ENCODE data around the gene FGD4.

DNA sequence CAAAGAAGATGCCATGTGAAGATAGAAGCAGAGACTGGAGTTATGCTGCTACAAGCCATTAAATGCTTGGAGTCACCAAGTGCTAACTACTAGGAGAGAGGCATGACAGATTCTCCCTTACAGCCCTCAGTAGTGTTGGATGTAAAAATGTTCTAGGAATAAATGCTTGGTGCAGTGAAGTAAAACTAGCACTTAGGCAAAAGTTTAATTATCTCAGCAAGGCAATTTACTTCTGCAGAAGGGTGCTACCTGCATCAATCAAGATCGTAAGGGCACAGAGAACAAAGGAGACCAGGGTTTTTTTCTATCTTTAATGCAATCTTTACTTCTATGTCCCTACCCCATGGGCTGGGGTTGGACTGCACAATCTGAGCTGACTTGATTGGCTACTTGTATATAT, 270.2 kb downstream of the FGD4 start:
- no peak for TF ChIP-seq ZNF780A (CRISPR knock-in tag; IDR thresholded peaks at IDR 0.05)
- TF ChIP-seq, protein P1, sequence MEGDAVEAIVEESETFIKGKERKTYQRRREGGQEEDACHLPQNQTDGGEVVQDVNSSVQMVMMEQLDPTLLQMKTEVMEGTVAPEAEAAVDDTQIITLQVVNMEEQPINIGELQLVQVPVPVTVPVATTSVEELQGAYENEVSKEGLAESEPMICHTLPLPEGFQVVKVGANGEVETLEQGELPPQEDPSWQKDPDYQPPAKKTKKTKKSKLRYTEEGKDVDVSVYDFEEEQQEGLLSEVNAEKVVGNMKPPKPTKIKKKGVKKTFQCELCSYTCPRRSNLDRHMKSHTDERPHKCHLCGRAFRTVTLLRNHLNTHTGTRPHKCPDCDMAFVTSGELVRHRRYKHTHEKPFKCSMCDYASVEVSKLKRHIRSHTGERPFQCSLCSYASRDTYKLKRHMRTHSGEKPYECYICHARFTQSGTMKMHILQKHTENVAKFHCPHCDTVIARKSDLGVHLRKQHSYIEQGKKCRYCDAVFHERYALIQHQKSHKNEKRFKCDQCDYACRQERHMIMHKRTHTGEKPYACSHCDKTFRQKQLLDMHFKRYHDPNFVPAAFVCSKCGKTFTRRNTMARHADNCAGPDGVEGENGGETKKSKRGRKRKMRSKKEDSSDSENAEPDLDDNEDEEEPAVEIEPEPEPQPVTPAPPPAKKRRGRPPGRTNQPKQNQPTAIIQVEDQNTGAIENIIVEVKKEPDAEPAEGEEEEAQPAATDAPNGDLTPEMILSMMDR (IDR thresholded peaks at IDR 0.05 in 2 of 3, conservative IDR thresholded peaks at IDR 0.05 in 1 of 3; ENCODE audit: insufficient read depth in 2 of 3, low read depth in 1 of 3, low read length in 3 of 3), result no peak
- no peak for TF ChIP-seq EZH2 (IDR thresholded peaks at IDR 0.05; ENCODE audit: borderline replicate concordance, low read depth, low read length)
- TF ChIP-seq, protein P2, sequence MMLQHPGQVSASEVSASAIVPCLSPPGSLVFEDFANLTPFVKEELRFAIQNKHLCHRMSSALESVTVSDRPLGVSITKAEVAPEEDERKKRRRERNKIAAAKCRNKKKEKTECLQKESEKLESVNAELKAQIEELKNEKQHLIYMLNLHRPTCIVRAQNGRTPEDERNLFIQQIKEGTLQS (IDR thresholded peaks at IDR 0.05), result no peak
- TF ChIP-seq, protein P2 (CRISPR knock-in tag; conservative IDR thresholded peaks at IDR 0.05), result no peak

Data from K562 (cell line).